HEK293 (cell line): ENCODE data around the gene ACER3.

Experiments used
- ZNF335 ChIP-seq: fragments of 450-650 bp; formaldehyde crosslinking; conservative IDR thresholded peaks from 2 replicates; pipeline ENCODE4 v1.5.1; 2016; ENCODE audit warnings: missing biosample characterization, missing genetic modification characterization
- ZNF510 ChIP-seq: fragments of 450-650 bp; formaldehyde crosslinking; IDR thresholded peaks from 2 replicates; pipeline ENCODE4 v1.5.1; 2018; ENCODE audit warnings: mild to moderate bottlenecking, missing genetic modification characterization, missing biosample characterization; ENCODE audit not compliant: insufficient replicate concordance

DNA sequence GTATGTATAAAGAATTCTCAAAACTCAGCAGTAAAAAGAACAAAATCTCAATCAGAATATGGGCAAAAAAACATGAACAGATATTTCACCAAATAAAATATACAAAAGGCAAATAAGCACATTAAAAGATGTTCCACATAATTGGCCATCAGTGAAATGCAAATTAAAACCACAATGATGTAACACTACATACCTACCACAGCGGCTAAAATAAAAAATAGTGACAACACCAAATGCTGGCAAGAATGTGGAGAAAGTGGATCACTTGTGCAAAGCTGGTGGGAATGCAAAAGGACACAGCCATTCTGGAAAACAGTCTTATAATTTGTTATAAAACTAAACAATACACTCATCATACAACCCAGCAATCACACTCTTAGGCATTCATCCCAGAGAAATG, 38.3 kb upstream of the ACER3 start:
- TF ChIP-seq ZNF510 (tag by site-specific recombination) (no peak), ZNF335 (tag by site-specific recombination) (no peak)
